ENCODE measurements around the gene EDIL3.

The EDIL3 gene

GRCh38 chr5:84385705-84386104, 1.0 kb upstream of the EDIL3 start:
- H3K4me3 ChIP-seq (ENCODE audit: control insufficient read depth, low read depth, low read length), result no peak overlapping the region
- no peak for DNase-seq (ENCODE audit: low read depth)
- TF ChIP-seq CTCF (conservative IDR thresholded peaks at IDR 0.05; ENCODE audit: control insufficient read depth, insufficient read depth, low read depth, low read length), result no peak

GRCh38 chr5:84383816-84384603, 670 bp downstream of the EDIL3 start:
- peak; percentile 41 for DNase-seq (ENCODE audit: low read depth)
- no peak for TF ChIP-seq CTCF (conservative IDR thresholded peaks at IDR 0.05; ENCODE audit: control insufficient read depth, insufficient read depth, low read depth, low read length)
- H3K4me3 ChIP-seq (ENCODE audit: control insufficient read depth, low read depth, low read length), result peak overlapping the region; percentile 38

- no peak for TF ChIP-seq CTCF (conservative IDR thresholded peaks at IDR 0.05; ENCODE audit: control insufficient read depth, insufficient read depth, low read depth, low read length)
- no peak for DNase-seq (ENCODE audit: low read depth)
- H3K4me3 ChIP-seq (ENCODE audit: control insufficient read depth, low read depth, low read length), result peak overlapping the region; percentile 38
Measured at GRCh38 chr5:84383296-84383815, 1.3 kb downstream of the EDIL3 start.

DNA sequence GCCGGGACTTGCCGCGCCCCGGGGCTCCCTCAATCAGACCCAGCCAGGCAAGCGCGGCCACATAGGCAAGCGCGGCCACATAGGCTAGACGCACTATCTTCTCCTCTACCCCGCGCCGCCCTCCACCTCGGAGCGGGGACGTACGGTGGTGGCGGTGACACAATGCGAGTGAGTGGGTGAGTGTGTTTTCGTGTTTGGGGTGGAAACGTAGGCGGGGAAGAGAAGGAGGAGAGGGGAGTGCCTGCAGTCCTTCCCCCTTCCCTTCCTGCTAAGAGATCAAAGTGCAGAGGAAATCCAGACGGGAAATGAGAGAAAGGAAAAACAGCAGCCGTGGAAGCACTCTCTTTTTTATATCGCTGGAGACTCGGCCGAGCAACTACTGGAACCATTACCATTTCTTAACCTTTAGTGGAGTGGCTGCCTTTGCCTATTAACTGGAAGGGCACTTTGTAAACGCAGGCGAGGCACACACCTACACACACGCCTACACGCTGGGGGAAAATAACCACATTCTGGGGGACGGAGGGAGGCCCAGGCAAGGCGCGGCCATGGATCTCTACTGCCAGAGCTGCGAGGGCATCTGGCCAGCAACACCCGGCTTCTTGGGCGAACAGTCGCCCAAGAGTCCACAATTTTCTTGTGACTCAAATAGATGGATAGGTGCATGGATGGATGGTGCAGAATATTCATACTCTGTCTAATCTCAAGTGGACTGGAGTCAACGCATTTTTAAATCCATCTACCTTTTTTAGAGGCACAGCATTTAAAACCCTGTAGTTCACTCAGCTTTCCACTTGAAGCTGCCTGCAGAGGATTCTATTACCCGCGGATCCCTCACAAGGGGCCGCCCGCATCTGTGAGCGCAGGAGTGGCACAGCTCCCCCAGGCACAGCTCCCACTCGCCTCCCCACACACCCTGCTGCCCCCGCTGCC, 2.1 kb downstream of the EDIL3 start:
- peak; percentile 11 for DNase-seq (ENCODE audit: low read depth)
- H3K4me3 ChIP-seq (ENCODE audit: control insufficient read depth, low read depth, low read length), result peak overlapping the region; percentile 39
- TF ChIP-seq CTCF (conservative IDR thresholded peaks at IDR 0.05; ENCODE audit: control insufficient read depth, insufficient read depth, low read depth, low read length), result no peak

- DNase-seq (ENCODE audit: low read depth), result no peak
- peak overlapping the region; percentile 39 for H3K4me3 ChIP-seq (ENCODE audit: control insufficient read depth, low read depth, low read length)
- TF ChIP-seq CTCF (conservative IDR thresholded peaks at IDR 0.05; ENCODE audit: control insufficient read depth, insufficient read depth, low read depth, low read length), result no peak
Measured at GRCh38 chr5:84381502-84382362, 2.9 kb downstream of the EDIL3 start.

GRCh38 chr5:84379749-84380148, 4.9 kb downstream of the EDIL3 start:
- no peak overlapping the region for H3K4me3 ChIP-seq (ENCODE audit: control insufficient read depth, low read depth, low read length)
- TF ChIP-seq CTCF (conservative IDR thresholded peaks at IDR 0.05; ENCODE audit: control insufficient read depth, insufficient read depth, low read depth, low read length), result no peak
- no peak for DNase-seq (ENCODE audit: low read depth)
